Measurements from ENCODE around the gene KRT7.
"Not testable (repeated sequence)": the region's sequence is repeated elsewhere in the genome, so short reads cannot be mapped to it uniquely, and the experiment has no call there.

The KRT7 gene

DNA sequence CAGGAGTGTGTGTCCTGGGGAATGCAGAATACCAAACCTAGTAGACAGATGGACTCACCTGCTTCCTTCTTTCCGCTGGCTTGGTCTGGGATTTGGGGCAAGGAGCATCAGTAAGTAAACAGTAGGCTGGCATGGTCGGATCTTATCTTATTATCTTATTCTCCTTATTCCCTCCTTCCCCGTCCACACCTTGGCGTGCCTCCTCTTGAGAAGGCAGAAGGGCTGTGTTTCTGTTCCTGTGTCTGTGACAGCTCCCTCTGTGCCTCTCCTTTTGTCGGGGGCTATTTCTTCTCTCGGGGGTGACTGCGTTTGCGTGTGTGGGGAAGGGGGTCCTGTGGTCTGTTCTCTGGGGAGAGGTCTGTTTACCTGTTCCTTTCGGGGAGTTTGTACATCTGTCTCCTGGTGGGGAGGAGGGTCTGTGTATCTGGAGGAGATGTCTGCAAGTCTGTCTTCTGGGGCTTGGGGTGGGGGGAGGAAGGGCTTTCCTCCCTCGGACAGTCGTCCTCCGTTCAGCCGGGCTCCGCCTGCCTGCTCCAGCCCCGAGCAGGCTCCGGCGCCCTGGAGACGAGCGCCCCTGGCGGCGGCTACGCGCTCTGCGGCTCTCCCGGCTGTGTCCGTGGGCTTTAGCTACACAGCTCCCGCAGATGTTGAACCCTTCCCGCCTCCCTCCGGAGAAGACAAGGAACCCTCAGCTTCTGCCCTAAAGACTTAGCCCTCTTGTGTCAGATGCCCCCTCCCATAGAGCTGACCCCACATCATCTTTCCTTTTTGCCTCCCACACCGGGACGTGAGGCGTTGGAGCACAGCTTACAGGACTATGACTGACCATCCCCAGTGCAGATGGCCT lies 45.8 kb downstream of the KRT7 start:
- DNase-seq (ENCODE audit: low read depth in 2 of 2), result peak; percentile 62 to 71

DNA sequence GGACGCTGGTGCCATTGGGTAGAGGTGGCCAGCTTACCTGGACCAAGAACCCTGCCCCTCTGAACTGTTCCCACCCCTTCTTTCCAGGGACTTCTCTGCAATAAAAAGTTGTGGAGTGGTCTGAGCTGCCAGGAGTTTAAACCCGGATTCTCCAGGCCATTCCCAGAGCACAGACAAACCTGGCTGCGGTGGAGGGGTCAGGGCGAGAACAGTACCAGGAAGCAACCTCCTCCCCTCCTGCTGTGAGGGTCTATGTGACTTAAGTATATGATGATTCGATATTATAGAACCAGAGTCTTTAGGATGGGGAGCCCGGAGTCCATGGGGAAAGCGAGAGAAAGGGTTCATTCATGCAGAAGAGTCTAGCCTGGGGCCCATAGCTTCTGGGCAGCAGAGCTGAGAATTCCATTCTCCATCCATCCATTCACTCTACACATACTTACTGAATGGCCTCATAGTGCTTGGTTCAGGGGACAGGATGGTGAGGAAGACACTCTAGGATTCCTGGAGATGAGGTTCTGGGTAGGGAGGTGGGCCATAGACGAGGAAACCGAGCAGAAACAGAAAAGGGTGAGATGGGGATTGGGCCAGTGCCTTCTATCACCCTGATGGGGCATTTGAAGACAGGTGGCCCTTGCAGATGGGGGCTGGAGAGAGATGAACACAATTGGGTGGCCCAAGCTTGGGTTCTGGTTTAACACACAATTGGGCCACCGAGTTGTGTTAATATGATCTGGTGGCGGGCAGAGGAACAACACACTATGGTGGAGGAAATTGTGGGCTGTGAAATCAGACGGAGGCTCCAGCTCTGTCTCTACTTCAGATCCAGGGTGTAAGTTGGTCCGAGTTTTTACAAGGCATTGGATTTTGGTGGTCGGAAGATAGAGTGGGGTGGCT lies 46.6 kb downstream of the KRT7 start:
- no peak for DNase-seq (ENCODE audit: low read depth in 2 of 2)

DNA sequence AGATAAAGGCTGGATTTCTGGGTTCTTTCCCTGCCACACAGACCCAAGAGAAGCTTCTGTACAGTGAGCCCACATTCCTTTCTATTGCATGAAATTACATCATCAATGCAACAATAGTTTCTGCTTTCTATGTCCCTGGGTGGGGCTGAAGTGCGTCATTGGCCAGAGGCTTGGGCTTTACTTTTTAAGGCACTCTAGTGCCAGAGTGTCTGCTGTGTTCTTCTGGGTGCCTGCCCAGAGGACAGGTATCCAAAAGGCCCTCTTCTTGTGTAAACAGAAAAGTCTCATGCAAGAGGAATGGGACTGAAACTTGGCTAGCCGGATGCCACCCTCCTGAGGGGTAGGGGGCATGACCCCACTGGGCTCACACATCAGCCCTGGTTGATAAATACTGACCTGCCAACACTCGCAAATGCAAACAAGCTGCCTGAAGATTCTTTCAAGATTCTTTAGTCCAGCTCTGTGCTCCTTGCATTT lies 47.3 kb downstream of the KRT7 start:
- no peak for DNase-seq (ENCODE audit: low read depth in 2 of 2)

DNA sequence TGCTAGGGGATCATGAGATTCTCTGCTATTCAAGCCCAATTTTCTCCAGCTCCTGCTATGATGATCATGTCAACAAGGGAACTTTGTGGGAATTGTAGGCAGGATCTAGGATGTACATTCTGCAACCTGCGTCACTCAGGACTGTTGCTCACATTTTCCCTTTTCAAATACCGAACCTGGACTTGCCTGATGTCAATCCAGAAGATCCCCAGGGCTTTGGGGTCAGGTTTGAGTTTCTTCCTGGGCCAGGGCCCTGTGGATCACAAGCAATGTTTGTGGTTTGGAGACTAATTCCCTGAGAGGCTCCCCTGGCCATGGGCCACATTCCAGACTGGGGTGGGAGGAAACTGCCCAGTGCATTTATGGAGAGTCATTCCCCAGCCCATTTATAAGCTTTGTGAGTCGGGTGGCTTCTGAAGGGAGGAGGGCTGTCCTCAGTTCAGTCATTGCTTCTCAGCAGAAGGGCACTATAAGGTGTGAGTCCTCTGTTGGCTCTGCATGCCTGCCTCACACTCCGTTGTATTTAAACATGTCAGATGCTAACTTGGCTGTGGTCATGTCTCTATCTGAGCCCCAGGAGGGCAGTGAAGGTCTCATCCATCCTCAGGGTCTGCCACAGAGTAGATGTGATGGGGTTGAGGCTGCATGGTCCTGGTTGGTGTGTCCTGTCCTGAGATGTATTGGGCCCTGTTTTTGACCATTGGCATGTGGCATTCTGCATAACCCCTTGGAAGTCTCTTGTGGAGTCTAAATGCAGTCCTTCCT lies 47.9 kb downstream of the KRT7 start:
- DNase-seq (ENCODE audit: low read depth in 2 of 2), result no peak

DNA sequence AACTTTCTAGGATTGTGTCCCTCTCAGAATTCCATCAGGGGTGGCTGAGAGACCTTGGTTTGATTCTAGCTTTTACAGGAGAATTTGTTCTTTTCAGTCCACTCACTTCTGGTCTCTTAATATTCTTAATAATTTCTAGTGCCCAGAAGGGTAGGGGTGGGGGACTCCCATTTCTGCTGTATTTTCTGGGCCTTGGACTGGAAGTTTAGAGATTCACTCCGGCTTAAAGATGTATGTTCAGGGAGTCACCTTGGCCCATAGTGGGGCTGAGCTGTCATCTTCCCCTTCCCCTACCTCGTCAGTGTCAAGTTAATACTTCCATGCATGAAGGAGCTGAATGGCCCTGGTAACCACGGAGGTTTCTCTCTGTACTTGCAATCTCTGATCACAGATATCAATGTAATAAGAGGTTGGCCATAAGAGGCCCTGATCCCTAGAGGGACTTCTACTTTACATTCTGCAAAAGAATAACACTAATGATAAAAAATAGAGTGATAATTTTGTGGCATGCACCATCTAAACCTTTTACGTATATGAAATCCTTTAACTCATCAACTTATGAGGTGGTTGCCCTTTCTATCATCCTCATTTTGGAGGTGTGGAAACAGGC lies 51.6 kb downstream of the KRT7 start:
- DNase-seq (ENCODE audit: low read depth in 2 of 2), result no peak

DNA sequence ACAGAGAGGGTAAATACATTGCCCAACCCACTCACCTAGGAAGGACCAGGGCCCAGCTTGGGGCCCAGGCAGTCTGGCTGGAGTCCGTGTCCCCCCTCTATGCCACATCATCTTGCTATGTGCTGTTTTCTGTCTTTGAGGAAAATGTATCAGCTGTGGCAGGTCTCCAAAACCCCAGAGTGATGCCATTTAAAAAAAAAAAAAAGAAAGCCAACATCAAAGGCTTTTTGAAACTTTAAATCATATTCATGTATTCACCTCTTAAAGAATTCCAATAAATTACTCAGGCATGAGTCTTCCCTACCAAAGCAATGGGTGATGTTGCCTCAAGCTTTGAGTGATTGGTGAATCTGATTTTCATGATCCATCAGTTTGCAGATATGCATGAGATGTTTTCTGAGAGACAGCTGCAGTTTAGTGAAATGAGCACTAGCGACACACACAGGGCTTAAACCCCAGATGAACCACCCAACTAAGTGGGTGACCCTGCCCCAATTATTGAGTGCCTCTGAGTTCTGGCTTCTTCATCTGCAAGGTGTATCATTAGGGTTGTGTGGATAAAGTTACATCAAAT lies 52.2 kb downstream of the KRT7 start:
- DNase-seq (ENCODE audit: low read depth in 2 of 2), result no peak

DNA sequence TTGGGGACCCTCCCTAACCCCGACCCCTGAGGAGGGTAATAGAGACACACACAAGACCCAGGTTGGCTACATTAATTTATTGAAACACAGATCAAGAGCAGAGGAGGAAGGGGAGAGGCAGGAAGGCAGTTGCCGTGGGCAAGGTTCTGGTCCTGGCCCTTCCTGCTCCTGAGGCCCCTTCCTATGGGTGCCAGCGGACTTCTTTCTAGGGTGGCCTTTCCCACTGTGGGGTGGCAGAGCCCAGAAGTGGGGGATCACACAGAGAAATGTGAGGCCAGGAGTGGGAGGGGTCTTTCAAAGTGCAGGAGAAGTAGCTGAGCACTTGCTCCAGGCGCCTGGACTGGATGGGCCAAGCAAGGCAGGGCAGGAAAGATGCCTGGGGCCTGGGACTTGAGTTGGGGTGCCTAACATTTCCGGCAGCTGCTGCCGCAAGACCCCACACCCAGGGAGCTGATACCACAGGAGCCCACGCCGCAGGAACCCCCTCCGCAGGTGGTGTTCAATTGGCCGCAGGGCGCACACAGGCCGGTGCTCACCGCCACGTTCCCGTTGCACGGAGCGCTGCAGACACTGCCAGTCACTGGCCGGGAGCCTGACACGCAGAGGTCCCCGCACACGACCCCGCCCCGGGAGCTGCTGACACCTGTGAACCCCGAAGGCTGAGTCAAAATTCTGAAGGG lies 52.9 kb downstream of the KRT7 start:
- no peak for DNase-seq (ENCODE audit: low read depth in 2 of 2)

DNA sequence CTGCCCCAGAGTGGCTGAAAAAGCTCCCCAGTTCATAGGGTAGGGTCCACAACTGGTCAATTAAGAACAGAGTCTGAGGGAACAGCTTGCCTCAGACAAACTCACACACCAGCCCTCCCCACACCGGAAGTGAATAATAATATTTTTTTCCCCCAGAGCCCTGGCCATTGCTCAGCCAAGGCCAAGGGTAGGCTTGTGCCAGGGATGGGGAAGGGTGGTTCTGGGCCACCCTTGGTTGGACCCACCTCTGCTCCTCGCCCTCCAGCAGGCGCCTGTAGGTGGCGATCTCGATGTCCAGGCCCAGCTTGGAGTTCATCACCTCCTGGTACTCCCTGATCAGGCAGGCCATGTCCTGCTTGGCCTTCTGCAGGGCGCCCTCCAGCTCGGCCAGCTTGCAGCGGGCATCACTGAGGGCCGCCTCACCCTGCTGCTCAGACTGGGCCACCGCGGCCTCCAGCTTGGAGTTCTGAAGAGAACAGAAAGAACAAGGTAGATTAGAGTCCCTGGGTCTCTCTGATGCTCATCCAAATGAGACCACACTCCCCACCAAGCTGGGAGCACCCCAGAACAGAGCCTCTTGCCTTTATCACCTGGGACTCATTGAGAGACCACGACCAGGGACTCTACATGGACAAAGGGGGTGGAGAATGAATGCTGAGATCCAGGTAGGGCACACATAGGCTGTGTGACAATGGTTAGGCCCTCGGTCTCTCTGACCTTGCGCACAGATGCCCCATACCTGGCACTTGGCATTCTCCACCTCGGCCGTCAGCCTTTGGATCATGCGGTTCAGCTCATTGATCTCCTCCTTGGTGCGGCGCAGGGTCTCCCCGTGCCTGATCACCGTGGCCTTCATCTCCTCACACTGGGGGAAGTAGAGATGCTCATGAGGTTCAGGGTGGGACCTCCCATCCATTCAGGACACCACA lies 54.1 kb downstream of the KRT7 start:
- not testable (repeated sequence) for DNase-seq (ENCODE audit: low read depth in 2 of 2)

DNA sequence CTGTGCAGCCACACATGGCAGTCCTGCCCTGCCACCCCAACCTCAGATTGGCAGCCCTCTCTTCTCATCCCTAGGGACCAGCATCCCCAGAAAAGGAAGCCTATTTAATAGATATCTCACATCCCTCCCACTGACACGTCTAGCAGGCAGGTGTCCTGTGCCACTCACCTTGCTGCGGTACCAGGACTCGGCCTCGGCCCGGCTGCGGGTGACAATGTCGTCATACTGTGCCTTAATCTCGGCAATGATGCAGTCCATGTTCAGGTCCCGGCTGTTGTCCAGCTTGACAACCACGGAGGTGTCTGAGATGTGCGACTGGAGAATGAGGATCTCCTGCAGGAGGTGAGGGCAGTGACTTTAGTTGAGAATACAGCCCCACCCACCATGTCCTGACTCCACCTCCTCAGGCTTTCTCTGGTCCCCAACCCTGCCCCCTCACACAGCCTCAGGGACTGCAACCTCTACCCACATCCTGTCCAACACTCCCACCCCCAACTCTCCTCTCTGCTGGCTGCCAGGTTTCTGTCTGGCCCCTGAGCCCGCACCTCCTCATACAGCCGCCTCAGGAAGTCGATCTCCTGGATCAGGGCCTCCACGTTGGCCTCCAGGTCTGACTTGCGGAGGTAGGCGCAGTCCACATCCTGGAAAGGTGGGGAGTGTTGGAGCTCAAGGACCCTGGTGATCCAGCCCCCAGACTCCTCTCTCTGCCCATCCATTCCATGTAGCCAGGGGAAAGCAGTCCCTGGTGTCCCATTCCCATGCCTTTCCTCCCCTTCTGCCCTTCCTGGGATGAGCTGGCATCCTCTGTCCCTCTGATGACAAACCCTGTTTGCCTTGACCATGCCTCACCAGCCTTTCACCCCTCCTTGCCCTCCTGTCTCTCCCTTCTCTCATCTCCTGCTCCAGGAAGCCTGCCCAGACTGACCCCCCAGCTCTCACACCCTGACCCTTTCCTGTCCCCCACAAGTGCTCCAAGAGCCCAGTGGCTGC lies 55.1 kb downstream of the KRT7 start:
- DNase-seq (ENCODE audit: low read depth in 2 of 2), result not testable (repeated sequence)

DNA sequence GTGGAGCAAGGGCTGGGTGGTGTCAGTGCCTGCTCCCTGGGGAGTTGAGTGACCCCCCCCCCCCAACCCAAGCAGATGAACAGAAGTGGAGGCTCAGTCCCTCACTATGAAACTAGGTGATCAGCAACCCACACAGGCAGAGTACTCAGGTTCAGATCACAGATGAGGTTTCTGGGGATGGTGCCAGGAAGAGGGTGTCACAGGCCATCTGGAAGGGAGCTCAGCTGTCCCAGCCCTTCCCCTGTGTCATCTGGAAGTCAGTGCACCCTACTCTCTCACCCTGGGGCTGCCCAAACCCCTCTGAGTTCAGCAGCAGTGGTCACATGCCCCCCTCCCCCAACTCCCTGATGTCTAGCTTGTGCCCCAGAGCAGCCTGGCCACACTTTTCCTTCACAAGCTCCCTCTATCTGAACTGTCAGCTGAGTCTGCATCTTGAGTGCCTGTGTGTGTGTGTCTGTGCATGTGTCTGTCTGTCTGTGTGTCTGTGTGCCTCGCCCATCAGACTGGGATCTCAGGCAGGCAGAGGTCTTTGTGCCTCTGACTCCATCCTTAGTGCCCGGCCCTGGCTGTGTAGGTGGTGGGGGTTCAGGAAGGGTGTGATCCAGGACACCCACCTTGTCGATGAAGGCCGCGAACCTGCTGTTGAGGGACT lies 57.6 kb downstream of the KRT7 start:
- DNase-seq (ENCODE audit: low read depth in 2 of 2), result not testable (repeated sequence)

DNA sequence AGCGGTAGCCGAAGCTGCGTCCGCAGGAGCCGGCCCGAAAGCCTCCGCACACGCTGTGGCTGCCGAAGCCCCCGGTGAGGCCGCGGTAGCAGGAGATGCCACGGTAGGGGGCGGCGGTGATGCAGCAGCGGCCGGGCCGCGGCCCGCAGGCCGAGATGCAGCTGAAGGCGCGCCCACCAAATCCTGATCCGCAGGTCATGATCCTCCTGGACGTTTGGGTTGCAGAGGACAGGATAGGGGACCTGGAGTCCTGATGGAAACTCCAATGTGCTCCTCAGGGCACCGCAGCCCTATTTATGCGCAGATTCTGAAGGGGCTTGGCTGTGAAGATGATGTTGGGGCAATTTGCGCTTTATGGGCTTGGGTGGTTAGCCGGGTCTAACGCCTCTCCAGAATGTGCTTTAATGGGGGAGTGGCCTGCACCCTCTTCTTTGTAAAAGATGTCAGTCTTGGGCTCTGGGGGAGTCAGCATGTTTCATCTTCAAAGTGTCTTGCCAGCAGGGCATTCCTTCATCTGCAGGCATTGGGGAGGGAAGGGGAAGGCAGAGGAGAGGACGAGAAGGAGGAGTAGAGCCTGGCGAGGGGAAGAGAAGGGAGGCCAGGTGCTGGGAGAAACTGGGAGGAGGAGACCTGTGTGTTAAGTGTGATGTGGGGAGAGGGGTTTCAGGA lies 58.4 kb downstream of the KRT7 start, which contains the start of gene KRT81:
TSS of gene KRT81 (minus strand) at position 268 of the 669 bp plus-strand sequence. CDS start at position 199, 69 bp downstream.
- no peak for DNase-seq (ENCODE audit: low read depth in 2 of 2)

DNA sequence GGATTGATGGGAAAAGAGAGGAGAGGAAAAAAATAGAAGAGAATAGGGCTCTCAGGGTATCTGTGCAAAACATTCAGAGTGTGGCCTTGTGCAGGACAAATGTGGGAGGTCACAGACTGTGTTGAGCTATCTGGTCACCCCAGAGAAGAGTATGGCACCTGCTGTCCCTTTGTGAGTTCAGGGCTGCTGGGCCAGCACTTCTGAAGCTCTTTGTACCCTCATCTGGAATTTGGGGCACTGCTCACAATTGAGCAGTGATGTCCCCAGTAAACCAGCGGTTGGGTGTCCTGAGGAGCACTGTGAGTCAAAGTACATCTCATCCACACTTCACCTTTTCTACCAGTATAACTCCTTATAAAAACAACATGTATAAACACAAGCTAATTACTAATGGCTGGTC lies 60.9 kb downstream of the KRT7 start:
- DNase-seq (ENCODE audit: low read depth in 2 of 2), result no peak

DNA sequence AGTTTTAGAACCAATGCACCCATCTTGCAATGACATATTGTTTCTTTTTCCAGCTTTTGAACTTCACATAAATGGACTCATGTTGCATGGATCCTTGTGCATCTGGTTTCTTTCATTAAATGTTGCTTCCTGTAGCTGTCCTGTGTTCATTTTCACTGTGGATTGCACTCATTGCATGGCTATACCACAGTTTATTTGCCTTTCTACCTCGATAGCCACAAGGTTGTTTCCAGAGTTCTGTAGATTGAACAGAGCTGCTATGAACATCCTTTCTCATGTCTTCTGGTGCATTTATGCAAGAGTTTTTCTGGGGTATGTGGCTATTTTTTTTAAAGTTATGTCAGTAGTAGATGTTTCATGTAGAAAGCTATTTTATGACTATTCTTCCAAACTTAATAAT lies 61.8 kb downstream of the KRT7 start:
- DNase-seq (ENCODE audit: low read depth in 2 of 2), result no peak

DNA sequence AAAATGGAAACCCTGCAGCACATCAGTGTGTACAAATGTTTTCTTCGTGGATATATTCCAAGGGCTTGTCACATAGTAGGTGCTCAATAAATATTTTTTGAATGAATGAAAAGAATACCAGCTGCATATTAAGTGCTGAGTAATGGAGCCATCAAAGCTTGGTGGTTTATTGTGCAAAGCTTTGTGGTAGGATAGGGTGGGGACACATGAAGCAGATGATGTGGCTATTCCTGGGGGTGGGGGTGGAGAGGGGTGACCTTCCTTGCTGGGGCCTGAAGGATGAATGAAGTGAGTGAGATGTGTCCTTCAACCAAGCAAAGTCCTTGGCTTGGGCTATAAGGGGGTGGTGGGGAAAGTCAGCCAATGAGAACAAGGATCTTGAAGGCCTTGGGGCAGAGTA lies 62.6 kb downstream of the KRT7 start:
- no peak for DNase-seq (ENCODE audit: low read depth in 2 of 2)

DNA sequence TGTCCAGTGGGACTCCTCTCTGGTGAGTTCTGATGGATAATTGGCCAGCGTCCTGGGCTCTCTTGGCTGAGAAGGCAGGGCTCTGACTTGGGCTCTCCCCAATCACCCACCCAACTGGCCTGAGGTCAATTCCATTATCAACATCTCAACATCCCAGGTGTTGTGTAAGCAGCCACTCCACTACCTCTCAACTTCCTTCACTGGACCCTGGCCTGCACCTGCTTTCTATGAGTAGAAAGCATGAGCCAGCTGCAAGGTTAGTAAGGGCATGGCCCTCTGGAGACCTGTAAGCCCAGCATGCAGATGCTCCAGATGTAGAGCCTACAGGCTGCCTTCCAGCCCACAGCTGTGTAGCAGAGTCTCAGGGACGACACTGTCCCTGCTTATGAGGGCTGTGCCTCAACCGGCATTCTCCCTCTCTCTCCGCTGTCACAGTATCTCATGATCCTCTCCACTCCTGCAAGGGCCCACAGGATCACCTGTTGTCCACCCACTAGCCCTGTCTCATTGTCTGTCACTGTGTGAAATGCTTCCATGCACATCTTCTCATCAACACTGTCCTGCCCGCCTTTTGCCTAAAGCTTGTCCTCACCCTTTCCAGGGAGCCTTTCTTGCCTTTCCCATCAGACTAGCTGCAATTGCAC lies 63.7 kb downstream of the KRT7 start:
- DNase-seq (ENCODE audit: low read depth in 2 of 2), result no peak

Data from stimulated activated CD8-positive, alpha-beta memory T cell treated with anti-CD3 and anti-CD28 coated beads, Interleukin-2, amount 100 ng/mL, for 48 hours (primary cell).